H1 (cell line): ENCODE results near the gene SLC13A2.

Experiments used
- CTCF ChIP-seq, 3 experiments: IDR thresholded peaks; 1 replicate in 2 of 3; 2 replicates in 1 of 3; pipeline versions ENCODE4 v1.5.1 to v1.6.1; 2011; ENCODE audit warnings: low read length in 3 of 3, mild to moderate bottlenecking in 3 of 3, inconsistent platforms in 2 of 3, low read depth in 1 of 3, moderate library complexity in 1 of 3; ENCODE audit not compliant: insufficient read depth in 1 of 3; ENCODE audit errors: control extremely low read depth in 1 of 3
- KDM1A ChIP-seq: fragments of 200-600, 300-600 bp; sonication (generic); IDR thresholded peaks from 2 replicates; pipeline ENCODE4 v1.7.1; 2016; ENCODE audit warnings: mild to moderate bottlenecking, low read length, borderline replicate concordance
- TAF1 ChIP-seq: IDR thresholded peaks from 2 replicates; pipeline ENCODE4 v1.6.1; 2011; ENCODE audit warnings: mild to moderate bottlenecking, low read depth, low read length

DNA sequence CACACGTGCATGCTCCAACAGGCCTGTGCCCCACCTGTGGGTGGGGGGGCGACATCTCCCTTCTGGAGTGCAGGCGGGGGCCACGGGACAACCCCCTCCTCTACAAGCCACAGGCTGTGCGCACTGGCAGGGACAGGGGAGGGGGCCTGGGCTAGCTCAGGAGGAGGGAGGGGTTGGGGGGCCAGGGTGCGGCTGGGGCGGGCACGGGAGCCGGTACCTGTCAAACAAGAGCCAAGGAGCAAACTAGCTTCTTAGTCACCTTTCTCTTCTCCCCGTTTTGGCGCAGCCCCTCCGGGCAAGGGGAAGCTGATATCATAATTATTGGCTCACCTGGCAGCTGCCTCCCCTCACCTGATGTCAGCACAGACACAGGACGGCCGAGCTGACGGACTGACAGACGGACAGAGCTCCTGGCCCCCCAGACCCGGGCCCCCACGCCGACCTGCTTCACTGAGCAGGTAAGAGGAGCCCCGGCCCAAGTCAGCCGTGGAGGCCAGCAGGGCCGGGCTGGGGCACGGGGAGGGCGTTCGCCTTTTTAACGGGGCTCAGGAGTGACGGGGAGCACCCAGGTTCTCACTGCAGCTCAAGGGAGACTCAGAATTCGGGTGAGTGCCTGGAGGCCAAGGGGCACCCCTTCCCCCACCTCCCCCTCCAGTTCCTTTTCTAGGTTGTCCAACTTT is 32.7 kb downstream of the SLC13A2 start, which contains the start of gene FOXN1:
- no peak for TF ChIP-seq CTCF (IDR thresholded peaks at IDR 0.05; ENCODE audit: control extremely low read depth in 1 of 3, insufficient read depth in 1 of 3, low read depth in 1 of 3, low read length in 3 of 3)
- no peak for TF ChIP-seq KDM1A
- TF ChIP-seq TAF1, result no peak
